HepG2 (cell line): ENCODE data around the gene ZNF500. TPM values are rescaled to one million over a fixed set of nuclear protein-coding genes. Genes with fewer than 3 reads are reported as not detected.
A peak's percentile ranks its signal among the peaks of the same experiment; 100 is the strongest.

ENCODE experiments used
- BORCS8-MEF2B ChIP-seq: sonication (generic); formaldehyde crosslinking; IDR thresholded peaks from 2 replicates; pipeline ENCODE4 v1.8.0; 2022; ENCODE audit warnings: mild to moderate bottlenecking, missing genetic modification reagents
- BRCA1 ChIP-seq: sonication (generic); formaldehyde crosslinking; IDR thresholded peaks from 2 replicates; pipeline ENCODE4 v1.4.0; 2020; ENCODE audit warnings: missing genetic modification reagents
- DNMT3B ChIP-seq: conservative IDR thresholded peaks from 2 replicates; pipeline ENCODE4 v1.6.1; 2016; ENCODE audit warnings: missing biosample characterization, control low read depth
- HNF4A ChIP-seq: sonication (generic); formaldehyde crosslinking; IDR thresholded peaks from 2 replicates; pipeline ENCODE4 v1.4.0; 2020; ENCODE audit warnings: missing genetic modification reagents
- HOXA3 ChIP-seq: sonication (generic); formaldehyde crosslinking; IDR thresholded peaks from 2 replicates; pipeline ENCODE4 v1.5.0; 2020; ENCODE audit warnings: missing genetic modification reagents
- MTA3 ChIP-seq: sonication (generic); formaldehyde crosslinking; IDR thresholded peaks from 2 replicates; pipeline ENCODE4 v1.4.0; 2020; ENCODE audit warnings: missing genetic modification reagents
- NR2F6 ChIP-seq, 2 experiments: IDR thresholded peaks; 2 replicates each; pipeline ENCODE4 v1.6.1; 2016; ENCODE audit warnings: antibody characterized with exemption in 1 of 2, mild to moderate bottlenecking in 1 of 2
- ONECUT2 ChIP-seq: sonication (generic); formaldehyde crosslinking; IDR thresholded peaks from 2 replicates; pipeline ENCODE4 v1.4.0; 2020; ENCODE audit warnings: missing genetic modification reagents
- PAWR ChIP-seq: sonication (generic); formaldehyde crosslinking; IDR thresholded peaks from 2 replicates; pipeline ENCODE4 v1.4.0; 2020; ENCODE audit warnings: missing genetic modification reagents, mild to moderate bottlenecking, borderline replicate concordance
- RAD21 ChIP-seq: fragments of 450-650 bp; formaldehyde crosslinking; IDR thresholded peaks from 2 replicates; pipeline ENCODE4 v1.5.0; 2020; ENCODE audit warnings: mild to moderate bottlenecking
- SNRNP70 ChIP-seq: fragments of 200-400 bp; formaldehyde crosslinking; IDR thresholded peaks from 2 replicates; pipeline ENCODE4 v1.6.1; 2017; ENCODE audit warnings: mild to moderate bottlenecking, low read depth, low read length, moderate library complexity
- ZNF18 ChIP-seq: sonication (generic); formaldehyde crosslinking; IDR thresholded peaks from 2 replicates; pipeline ENCODE4 v1.8.0; 2022; ENCODE audit warnings: mild to moderate bottlenecking, missing genetic modification reagents; ENCODE audit not compliant: insufficient replicate concordance
- ZNF20 ChIP-seq: sonication (generic); formaldehyde crosslinking; IDR thresholded peaks from 2 replicates; pipeline ENCODE4 v1.4.0; 2020; ENCODE audit warnings: mild to moderate bottlenecking, moderate library complexity, missing genetic modification reagents
- ZNF260 ChIP-seq: sonication (generic); formaldehyde crosslinking; IDR thresholded peaks from 2 replicates; pipeline ENCODE4 v1.4.0; 2020; ENCODE audit warnings: missing genetic modification reagents, low read depth, mild to moderate bottlenecking, borderline replicate concordance
- ZNF263 ChIP-seq: sonication (generic); formaldehyde crosslinking; IDR thresholded peaks from 2 replicates; pipeline ENCODE4 v1.4.0; 2020; ENCODE audit warnings: missing genetic modification reagents
- ZNF383 ChIP-seq: sonication (generic); formaldehyde crosslinking; IDR thresholded peaks from 2 replicates; pipeline ENCODE4 v1.4.0; 2020; ENCODE audit warnings: missing genetic modification reagents, mild to moderate bottlenecking, borderline replicate concordance
- ZNF503 ChIP-seq: sonication (generic); formaldehyde crosslinking; IDR thresholded peaks from 2 replicates; pipeline ENCODE4 v1.4.0; 2020; ENCODE audit warnings: missing genetic modification reagents
- ZNF609 ChIP-seq: sonication (generic); formaldehyde crosslinking; IDR thresholded peaks from 2 replicates; pipeline ENCODE4 v1.4.0; 2020; ENCODE audit warnings: mild to moderate bottlenecking, missing genetic modification reagents, borderline replicate concordance
- ZNF710 ChIP-seq: sonication (generic); formaldehyde crosslinking; IDR thresholded peaks from 2 replicates; pipeline ENCODE4 v1.5.0; 2020; ENCODE audit warnings: mild to moderate bottlenecking, missing genetic modification reagents, borderline replicate concordance
- ZNF777 ChIP-seq: sonication (generic); formaldehyde crosslinking; IDR thresholded peaks from 2 replicates; pipeline ENCODE4 v1.4.0; 2020; ENCODE audit warnings: missing genetic modification reagents
- polyA plus RNA-seq, 8 experiments: library from polyadenylated mRNA; depleted of rRNA in 3 of 8; stranded (reverse) in 7 of 8; unstranded in 1 of 8; fragments of >200 nt; fragmentation: Illumina TruSeq in 4 of 8; extraction: Trizol in 4 of 8; gene quantifications; 2 replicates each; pipeline versions ENCODE4 v1.2.1 to v1.2.3, GENCODE V29; 2011 to 2016; ENCODE audit warnings: low read depth in 4 of 8, missing spikeins in 1 of 8, mixed read lengths in 1 of 8; ENCODE audit not compliant: insufficient read depth in 1 of 8
- total RNA-seq, 5 experiments: library from RNA; depleted of rRNA; stranded (reverse); fragments of >200 nt; fragmentation: Illumina TruSeq; extraction: Trizol; gene quantifications; 2 replicates each; pipeline ENCODE4 v1.2.3, GENCODE V29; 2016; ENCODE audit warnings: low read depth in 1 of 5

ZNF500 gene
- total and polyA plus RNA-seq, 2 of the 13 experiments (the other 11 are each of a cell fraction or from before 2014, with no cell fraction given): 6.1 to 12.2 TPM

- peak; percentile 58 for TF ChIP-seq ZNF609 (CRISPR knock-in tag)
- no peak for TF ChIP-seq ZNF18 (CRISPR knock-in tag)
- TF ChIP-seq ONECUT2 (CRISPR knock-in tag): no peak
- peak; percentile 46; the same call in 1 of the 2 replicates for TF ChIP-seq BRCA1 (CRISPR knock-in tag)
- no peak; the same call in 1 of the 2 replicates for TF ChIP-seq BORCS8-MEF2B (CRISPR knock-in tag)
- TF ChIP-seq ZNF777 (CRISPR knock-in tag): peak; percentile 77
- TF ChIP-seq ZNF503: peak; percentile 68
- TF ChIP-seq ZNF260 (CRISPR knock-in tag): no peak
- TF ChIP-seq MTA3 (CRISPR knock-in tag): no peak
- TF ChIP-seq PAWR (CRISPR knock-in tag): no peak
- TF ChIP-seq NR2F6 (IDR thresholded peaks at IDR 0.05): no peak
- TF ChIP-seq NR2F6 (CRISPR knock-in tag; IDR thresholded peaks at IDR 0.05): no peak
- TF ChIP-seq DNMT3B: no peak
- peak; percentile 87; the same call in 1 of the 2 replicates for TF ChIP-seq ZNF710 (CRISPR knock-in tag)
- 0 out of 2 replicates have a peak, but pooled peaks have one; percentile 25 for TF ChIP-seq ZNF263 (CRISPR knock-in tag)
- TF ChIP-seq HOXA3 (CRISPR knock-in tag): peak; percentile 91
- TF ChIP-seq ZNF383: no peak
- no peak for TF ChIP-seq ZNF20 (CRISPR knock-in tag)
- no peak for TF ChIP-seq HNF4A (CRISPR knock-in tag)
- TF ChIP-seq RAD21 (CRISPR knock-in tag): peak; percentile 48; the same call in 1 of the 2 replicates
- TF ChIP-seq SNRNP70: no peak
Observed at GRCh38 chr16:4734063-4734729, 32.8 kb downstream of the ZNF500 start, which contains the start of the genes ANKS3 and DNAAF8 (continued).
